Activated T-helper 1 cell treated with anti-CD3 and anti-CD28 coated beads, Interleukin-12 subunit alpha, Interleukin-12 subunit beta, Interleukin-2, Interleukin-4 antibody, amounts not matched to agents 30 ng/mL and 10 ng/mL and 1 ng/mL, durations not matched to agents 14 hours and 24 hours and 36 hours (primary cell): ENCODE measurements around the gene OPN3. TPM values are rescaled to one million over a fixed set of nuclear protein-coding genes. Genes with fewer than 3 reads are reported as not detected.

Experiments used
- DNase-seq: peaks from one replicate; pipeline ENCODE4 v3.0.0; 2021; ENCODE audit warnings: low spot score
- H3K27ac Mint-ChIP-seq: one replicate; pipeline ENCODE4 v1.8.0; 2021; ENCODE audit warnings: mild to moderate bottlenecking, mixed read lengths
- H3K27me3 Mint-ChIP-seq: one replicate; pipeline ENCODE4 v1.8.0; 2022; ENCODE audit warnings: mild to moderate bottlenecking, moderate library complexity, mixed read lengths; ENCODE audit not compliant: insufficient read depth
- H3K36me3 Mint-ChIP-seq: one replicate; pipeline ENCODE4 v1.8.0; 2021; ENCODE audit warnings: low read depth, mixed read lengths
- H3K4me1 Mint-ChIP-seq: one replicate; pipeline ENCODE4 v1.8.0; 2021; ENCODE audit warnings: low read depth, mixed read lengths
- H3K4me3 Mint-ChIP-seq: one replicate; pipeline ENCODE4 v1.8.0; 2021; ENCODE audit warnings: mild to moderate bottlenecking, moderate library complexity, mixed read lengths
- H3K9me3 Mint-ChIP-seq: one replicate; pipeline ENCODE4 v1.8.0; 2021; ENCODE audit warnings: mixed read lengths
- intact Hi-C: fragments of 100-400 bp; cut with micrococcal nuclease; formaldehyde crosslinking; loops from one replicate; pipeline ENCODE4 v1.15.1; 2024
- total RNA-seq: library from RNA; stranded (reverse); gene quantifications from 2 replicates; pipeline ENCODE4 v1.2.3, GENCODE V29; 2022

The OPN3 gene
- total RNA-seq, 1 donor from 2014 or later, result 9.5 TPM

DNA sequence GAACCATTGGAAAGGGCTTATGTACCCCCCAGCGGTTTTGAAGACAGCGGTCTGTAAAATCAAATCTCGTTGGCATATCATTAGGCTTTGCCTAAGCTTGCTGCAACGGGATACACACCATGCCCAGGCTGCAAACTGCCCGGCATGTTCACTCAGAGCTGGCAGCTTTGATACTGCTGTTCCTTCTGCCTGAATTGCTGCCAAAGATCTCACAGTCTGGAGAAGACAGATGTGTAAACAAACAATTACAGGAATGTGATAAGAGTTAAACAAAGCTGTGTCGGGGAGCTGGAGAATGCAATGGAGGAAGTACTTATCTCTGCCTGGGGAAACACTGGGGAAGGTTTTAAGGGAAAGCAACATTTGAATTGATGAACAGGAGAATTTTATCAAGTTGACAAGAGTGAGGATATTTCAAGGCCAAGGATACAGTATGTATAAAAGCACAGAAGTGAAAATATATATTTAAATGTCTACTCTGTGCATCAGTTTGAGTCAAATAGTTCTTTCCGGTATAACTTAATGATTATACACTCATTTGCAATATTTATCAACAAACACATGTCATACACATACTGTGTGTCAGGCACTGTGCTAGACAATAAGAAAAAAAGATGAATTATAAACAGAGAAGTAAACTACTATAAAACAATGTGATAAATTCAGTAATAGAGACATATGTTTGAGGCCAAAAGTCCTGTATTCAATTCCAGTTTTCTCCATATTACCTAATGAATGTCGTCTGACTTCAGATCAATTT is 29.9 kb downstream of the OPN3 start:
- intact Hi-C loops, result no loop called here
- H3K4me3 Mint-ChIP-seq, result no peak overlapping the region
- H3K27me3 Mint-ChIP-seq, result no peaks in the 10 kb centered on the region
- no peak overlapping the region for H3K27ac Mint-ChIP-seq
- DNase-seq, result no peak
- peaks cover 14% of the 10 kb centered on the region for H3K4me1 Mint-ChIP-seq
- no peaks in the 10 kb centered on the region for H3K9me3 Mint-ChIP-seq
- H3K36me3 Mint-ChIP-seq, result no peaks in the 10 kb centered on the region

DNA sequence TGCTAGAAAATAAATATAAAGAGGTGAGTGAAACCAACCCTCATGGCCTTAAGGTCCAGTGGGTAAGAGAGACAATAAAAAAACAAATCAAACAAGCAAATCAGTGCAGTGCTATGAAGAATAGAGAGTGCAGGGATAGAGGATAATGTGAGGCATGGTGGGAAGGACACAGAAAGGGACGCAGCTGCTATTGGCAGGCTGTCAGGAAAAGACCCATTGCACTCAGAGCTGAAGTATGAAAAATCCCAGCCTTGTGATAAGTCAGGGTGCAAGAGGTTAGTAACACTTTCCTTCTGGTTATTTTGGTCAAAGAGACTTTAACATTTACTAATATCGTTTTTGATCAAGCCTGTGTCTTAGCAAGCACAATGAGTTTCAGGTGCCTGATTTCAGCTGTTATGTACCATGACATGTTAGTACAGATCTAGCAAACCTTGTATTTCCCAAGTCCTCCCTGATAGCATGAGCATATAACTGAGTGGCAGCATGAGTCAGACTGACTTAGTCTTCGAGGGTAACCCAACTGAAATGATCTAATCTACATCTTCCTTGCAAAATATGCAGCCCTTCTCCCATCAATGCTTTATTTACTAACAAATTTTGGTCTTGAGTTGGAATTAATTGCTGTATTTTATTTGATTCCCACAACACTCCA is 31.7 kb downstream of the OPN3 start:
- DNase-seq, result no peak
- H3K27ac Mint-ChIP-seq, result no peak overlapping the region
- peaks cover 7% of the 10 kb centered on the region for H3K4me1 Mint-ChIP-seq
- no peaks in the 10 kb centered on the region for H3K9me3 Mint-ChIP-seq
- no peaks in the 10 kb centered on the region for H3K36me3 Mint-ChIP-seq
- no peaks in the 10 kb centered on the region for H3K27me3 Mint-ChIP-seq
- no peak overlapping the region for H3K4me3 Mint-ChIP-seq
- intact Hi-C loops, result no loop called here

DNA sequence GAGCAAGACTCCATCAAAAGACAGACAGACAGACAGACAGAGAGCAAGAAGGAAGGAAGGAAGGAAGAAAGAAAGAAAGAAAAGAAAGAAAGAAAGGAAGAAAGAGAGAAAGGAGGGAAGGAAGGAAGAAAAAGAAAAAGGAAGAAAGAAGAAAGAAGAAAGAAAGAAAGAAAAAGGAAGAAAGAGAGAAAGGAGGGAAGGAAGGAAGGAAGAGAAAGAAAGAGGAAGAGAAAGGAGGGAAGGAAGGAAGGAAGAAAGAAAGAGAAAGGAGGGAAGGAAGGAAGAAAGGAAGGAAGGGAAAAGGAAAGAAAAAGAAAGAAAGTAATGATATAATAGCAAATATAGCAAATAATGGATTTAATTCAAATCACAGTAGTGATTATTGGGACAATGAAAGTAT is 32.7 kb downstream of the OPN3 start:
- DNase-seq, result no peak
- no peaks in the 10 kb centered on the region for H3K27me3 Mint-ChIP-seq
- H3K36me3 Mint-ChIP-seq, result no peaks in the 10 kb centered on the region
- H3K4me1 Mint-ChIP-seq, result peaks cover 1% of the 10 kb centered on the region
- no peak overlapping the region for H3K4me3 Mint-ChIP-seq
- no peak overlapping the region for H3K27ac Mint-ChIP-seq
- intact Hi-C loops, result no loop called here
- no peaks in the 10 kb centered on the region for H3K9me3 Mint-ChIP-seq

DNA sequence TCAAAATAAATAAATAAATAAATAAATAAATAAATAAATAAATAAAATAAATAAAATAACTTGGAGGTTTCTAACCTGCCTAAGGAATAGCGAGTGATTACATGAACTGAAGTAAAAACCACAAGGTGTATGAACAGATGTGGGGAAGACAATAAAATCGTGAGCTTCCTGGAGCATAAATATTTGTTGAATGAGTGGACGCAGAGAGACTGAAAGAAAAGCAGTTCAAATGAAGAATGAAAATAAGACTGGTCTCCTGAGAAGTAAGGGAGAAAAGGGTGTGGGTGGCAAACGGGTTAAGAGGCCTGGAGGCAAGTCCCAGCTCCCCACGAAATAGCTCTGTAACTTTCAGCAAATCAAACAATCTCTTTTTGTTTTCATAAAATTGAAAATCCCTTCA is 33.6 kb downstream of the OPN3 start:
- no peak overlapping the region for H3K4me3 Mint-ChIP-seq
- H3K9me3 Mint-ChIP-seq, result no peaks in the 10 kb centered on the region
- H3K27ac Mint-ChIP-seq, result no peak overlapping the region
- intact Hi-C loops, result no loop called here
- DNase-seq, result no peak
- peaks cover 4% of the 10 kb centered on the region for H3K36me3 Mint-ChIP-seq
- no peaks in the 10 kb centered on the region for H3K27me3 Mint-ChIP-seq
- no peaks in the 10 kb centered on the region for H3K4me1 Mint-ChIP-seq

DNA sequence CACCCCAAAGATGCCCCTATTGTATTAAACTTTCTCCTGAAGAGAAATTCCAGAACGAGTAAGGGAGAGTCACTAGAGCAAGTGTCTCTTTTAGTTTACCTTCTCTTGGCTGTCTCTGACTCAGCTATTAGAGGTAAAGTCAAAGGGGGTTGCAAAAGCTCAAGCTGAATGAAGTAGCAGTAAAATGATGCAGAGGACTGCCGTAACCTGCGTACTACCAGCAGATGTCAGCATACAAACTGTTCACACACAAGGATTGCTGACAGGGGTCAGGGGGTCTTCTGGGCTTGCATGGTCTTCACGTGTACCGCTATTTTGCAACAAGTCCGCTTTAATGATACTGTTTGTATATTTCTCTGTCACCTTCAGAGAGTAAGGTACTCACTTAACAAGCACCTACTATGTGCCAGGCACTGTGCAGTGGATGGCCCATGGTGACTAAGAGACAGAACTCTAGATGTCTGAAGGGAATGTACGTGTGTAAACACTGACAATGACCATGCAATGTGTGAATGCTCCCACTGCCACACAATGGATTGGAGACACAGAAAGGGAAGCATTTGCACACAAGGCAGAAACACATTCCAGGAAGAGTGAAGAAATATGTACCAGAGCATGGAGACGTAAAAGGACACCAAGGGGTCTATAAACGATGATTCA is 34.9 kb downstream of the OPN3 start:
- Mint-ChIP-seq H3K27ac (no peak overlapping the region), H3K36me3 (peaks cover 10% of the 10 kb centered on the region), H3K4me3 (no peak overlapping the region), H3K27me3 (no peaks in the 10 kb centered on the region), H3K9me3 (no peaks in the 10 kb centered on the region), H3K4me1 (peaks cover 7% of the 10 kb centered on the region)
- DNase-seq, result no peak
- intact Hi-C loops, result no loop called here

DNA sequence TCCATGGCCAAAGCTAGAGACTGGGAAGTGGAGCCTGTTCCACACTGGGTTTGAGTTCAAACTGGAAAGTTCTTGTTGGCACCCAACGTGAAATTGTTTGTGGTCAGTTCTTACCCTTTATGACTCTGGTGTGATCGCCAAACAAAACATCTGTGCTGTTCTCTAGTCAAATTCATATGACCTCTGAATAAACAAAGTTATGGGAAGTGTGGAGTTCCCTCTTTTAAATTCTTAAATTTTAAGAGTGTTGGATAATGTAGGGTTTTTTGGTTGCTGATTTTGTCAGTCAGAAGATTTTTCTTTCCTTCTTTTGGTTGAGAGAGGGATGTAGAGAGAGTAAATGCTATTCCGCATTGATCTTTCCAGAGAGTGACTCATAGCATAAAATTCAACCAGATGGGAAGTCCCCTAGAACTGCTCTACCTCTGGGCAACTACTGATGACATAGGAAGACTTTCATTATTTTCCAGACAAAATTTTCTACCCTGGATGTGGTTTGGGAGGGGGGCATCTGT is 36.4 kb downstream of the OPN3 start:
- intact Hi-C loops, result no loop called here
- Mint-ChIP-seq H3K36me3 (peaks cover 10% of the 10 kb centered on the region), H3K9me3 (no peaks in the 10 kb centered on the region), H3K4me3 (no peak overlapping the region), H3K4me1 (peaks cover 7% of the 10 kb centered on the region), H3K27me3 (no peaks in the 10 kb centered on the region), H3K27ac (no peak overlapping the region)
- DNase-seq, result no peak

DNA sequence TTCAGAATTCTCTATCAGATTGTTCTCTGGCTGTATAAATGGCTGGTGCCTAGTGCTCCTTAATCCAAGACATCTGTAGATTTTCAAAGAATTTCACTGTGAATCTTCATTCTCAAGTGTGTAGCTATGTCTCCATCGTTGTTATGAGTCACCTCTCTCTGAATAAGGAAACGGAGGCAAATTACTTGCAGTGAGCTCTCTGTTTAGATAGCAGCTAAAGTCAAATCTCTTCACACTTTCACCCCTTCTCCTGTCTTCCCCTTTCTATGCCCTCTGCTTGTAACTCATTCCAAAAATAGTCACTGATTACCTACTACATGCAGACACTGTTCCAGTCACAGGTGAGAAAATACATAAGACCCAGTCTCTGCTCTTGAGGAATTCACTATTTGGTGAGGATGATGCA is 39.7 kb downstream of the OPN3 start:
- intact Hi-C loops, result no loop called here
- Mint-ChIP-seq H3K27me3 (no peaks in the 10 kb centered on the region), H3K4me1 (peaks cover 7% of the 10 kb centered on the region), H3K27ac (no peak overlapping the region), H3K36me3 (peaks cover 16% of the 10 kb centered on the region), H3K9me3 (no peaks in the 10 kb centered on the region), H3K4me3 (no peak overlapping the region)
- DNase-seq, result no peak

DNA sequence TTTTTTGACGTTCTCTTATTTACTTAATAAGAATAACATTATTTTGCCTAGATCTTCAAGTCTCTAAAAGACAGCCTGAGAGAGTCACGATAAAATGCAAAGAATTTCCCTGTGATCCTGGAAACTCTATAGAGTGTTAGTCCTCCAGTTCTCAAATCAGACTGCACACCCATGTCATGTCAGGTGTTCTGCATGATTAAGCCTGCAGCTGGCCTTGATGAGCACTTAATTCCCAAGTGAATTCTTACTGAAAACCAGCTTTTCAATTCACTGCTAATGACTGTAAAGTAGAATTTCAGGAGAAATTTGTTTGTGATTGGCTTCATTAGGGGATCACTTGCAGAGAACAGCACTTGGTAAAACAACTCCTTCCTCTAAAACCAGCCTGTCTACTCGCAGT is 41.9 kb downstream of the OPN3 start:
- intact Hi-C loops, result no loop called here
- Mint-ChIP-seq H3K9me3 (no peaks in the 10 kb centered on the region), H3K4me1 (peaks cover 7% of the 10 kb centered on the region), H3K36me3 (peaks cover 24% of the 10 kb centered on the region), H3K4me3 (no peak overlapping the region), H3K27me3 (no peaks in the 10 kb centered on the region), H3K27ac (no peak overlapping the region)
- no peak for DNase-seq

DNA sequence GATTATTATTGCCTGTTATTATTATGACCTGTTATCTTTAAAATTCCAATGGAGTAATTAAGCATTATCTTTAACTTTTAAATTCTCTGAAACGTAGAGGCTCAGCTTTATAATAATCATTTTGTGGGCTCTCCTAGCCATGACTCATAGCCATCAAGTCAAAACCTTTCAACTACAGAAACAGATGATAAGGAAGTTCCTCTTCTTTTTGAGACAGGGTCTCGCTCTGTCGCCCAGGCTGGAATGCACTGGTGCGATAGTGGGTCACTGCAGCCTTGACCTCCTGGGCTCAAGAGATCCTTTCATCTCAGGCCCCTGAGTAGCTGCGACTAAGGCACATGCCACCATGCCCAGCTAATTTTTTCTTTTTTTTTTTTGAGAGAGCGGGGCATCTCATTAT is 43.5 kb downstream of the OPN3 start:
- intact Hi-C loops, result no loop called here
- Mint-ChIP-seq H3K9me3 (no peaks in the 10 kb centered on the region), H3K4me1 (peaks cover 19% of the 10 kb centered on the region), H3K4me3 (no peak overlapping the region), H3K36me3 (peaks cover 20% of the 10 kb centered on the region), H3K27me3 (no peaks in the 10 kb centered on the region), H3K27ac (no peak overlapping the region)
- no peak for DNase-seq

DNA sequence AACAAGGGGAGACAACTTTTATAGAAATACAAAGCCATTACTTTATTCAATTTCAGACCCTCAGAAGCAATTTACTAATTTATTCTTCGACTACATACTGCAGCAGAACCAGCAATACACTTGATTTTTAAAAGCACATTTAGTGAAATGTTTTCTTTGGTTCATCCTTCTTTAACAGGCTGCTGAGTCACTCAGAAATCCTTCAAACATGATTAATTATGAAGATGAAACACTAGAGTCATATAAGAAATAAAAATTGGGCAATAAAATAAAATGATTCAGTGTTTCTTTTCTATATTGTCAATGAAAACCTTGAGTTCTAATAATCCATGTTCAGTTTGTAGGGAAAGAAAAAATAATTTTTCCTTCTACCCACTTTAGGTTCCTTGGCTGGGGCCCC is 47.0 kb downstream of the OPN3 start:
- Mint-ChIP-seq H3K27ac (no peak overlapping the region), H3K27me3 (no peaks in the 10 kb centered on the region)
- intact Hi-C loops, result loop anchor here (2.0 kb wide), 1 partner anchor 20 kb away; no protein-coding TSS in a partner anchor

DNA sequence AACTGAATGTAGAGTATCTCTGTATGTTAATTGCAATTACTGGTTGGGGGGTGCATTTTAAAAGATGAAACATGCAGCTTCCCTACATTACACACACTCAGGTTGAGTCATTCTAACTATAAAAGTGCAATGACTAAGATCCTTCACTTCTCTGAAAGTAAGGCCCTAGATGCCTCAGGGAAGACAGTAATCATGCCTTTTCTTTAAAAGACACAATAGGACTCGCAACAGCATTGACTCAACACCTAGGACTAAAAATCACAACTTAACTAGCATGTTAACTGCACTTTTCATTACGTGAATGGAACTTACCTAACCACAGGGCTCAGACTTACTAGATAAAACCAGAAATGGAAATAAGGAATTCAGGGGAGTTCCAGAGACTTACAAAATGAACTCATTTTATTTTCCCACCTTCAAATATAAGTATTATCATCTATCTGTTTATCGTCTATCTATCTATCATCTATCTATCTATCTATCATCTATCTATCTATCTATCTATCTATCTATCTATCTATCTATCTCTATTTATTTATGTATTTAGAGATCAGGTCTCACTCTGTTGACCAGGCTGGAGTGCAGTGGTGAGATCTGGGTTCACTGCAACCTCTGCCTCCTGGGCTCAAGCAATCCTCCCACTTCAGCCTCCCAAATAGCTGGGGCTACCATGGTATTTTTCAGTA is 47.8 kb downstream of the OPN3 start:
- Mint-ChIP-seq H3K27me3 (no peaks in the 10 kb centered on the region), H3K9me3 (no peaks in the 10 kb centered on the region), H3K4me1 (peaks cover 12% of the 10 kb centered on the region), H3K27ac (peak overlapping the region; percentile 21), H3K4me3 (no peak overlapping the region), H3K36me3 (peaks cover 14% of the 10 kb centered on the region)
- intact Hi-C loops, result loop anchor here (1.0 to 2.0 kb wide), 2 partner anchors 20 to 60 kb away; partner anchors contain the start of gene KMO
- DNase-seq, result no peak

More for the DNA sequence above, 47.0 kb downstream of the OPN3 start:
- Mint-ChIP-seq H3K36me3 (peaks cover 18% of the 10 kb centered on the region), H3K4me1 (peaks cover 12% of the 10 kb centered on the region), H3K9me3 (no peaks in the 10 kb centered on the region), H3K4me3 (no peak overlapping the region)
- no peak for DNase-seq

DNA sequence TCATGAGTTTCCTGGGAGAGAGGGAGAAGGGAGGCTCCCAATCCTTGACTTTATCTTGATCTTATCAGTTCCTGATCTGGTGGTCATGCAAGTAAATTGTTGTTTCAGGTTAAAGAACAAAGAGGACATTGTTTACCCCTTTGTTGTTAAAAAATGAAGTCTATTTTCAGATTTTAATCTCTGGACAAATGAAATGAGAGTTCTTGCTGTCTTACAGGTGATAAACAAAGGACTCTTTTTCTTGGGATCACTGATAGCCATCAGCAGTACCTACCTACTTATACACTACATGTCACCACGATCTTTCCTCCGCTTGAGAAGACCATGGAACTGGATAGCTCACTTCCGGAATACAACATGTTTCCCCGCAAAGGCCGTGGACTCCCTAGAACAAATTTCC is 48.4 kb downstream of the OPN3 start:
- Mint-ChIP-seq H3K4me1 (peaks cover 12% of the 10 kb centered on the region), H3K36me3 (peaks cover 14% of the 10 kb centered on the region), H3K4me3 (no peak overlapping the region), H3K27ac (no peak overlapping the region), H3K27me3 (no peaks in the 10 kb centered on the region), H3K9me3 (no peaks in the 10 kb centered on the region)
- no peak for DNase-seq
- intact Hi-C loops, result loop anchor here (1.0 to 2.0 kb wide), 2 partner anchors 21 to 59 kb away; partner anchors contain the start of gene KMO
